Activated T-cell treated with anti-CD3 and anti-CD28 coated beads for 24 hours (primary cell): ENCODE results near the gene SLC29A4.
"Not testable (repeated sequence)": the region's sequence is repeated elsewhere in the genome, so short reads cannot be mapped to it uniquely, and the experiment has no call there.

ENCODE experiments used
- DNase-seq: peaks from one replicate; pipeline ENCODE4 v3.0.0-alpha.2; 2020; ENCODE audit warnings: low read depth

Gene SLC29A4

GRCh38 chr7:5274441-5274840, 8.3 kb upstream of the SLC29A4 start:
- no peak for DNase-seq

- DNase-seq, result not testable (repeated sequence)
Observed at GRCh38 chr7:5274985-5275431, 7.7 kb upstream of the SLC29A4 start.

GRCh38 chr7:5275510-5275909, 7.2 kb upstream of the SLC29A4 start:
- DNase-seq, result not testable (repeated sequence)

- DNase-seq, result not testable (repeated sequence)
Observed at GRCh38 chr7:5276123-5276522, 6.6 kb upstream of the SLC29A4 start.

GRCh38 chr7:5276611-5277010, 6.1 kb upstream of the SLC29A4 start:
- DNase-seq, result no peak

- DNase-seq, result no peak
Observed at GRCh38 chr7:5278766-5279165, 4.0 kb upstream of the SLC29A4 start.

GRCh38 chr7:5279734-5280133, 3.0 kb upstream of the SLC29A4 start:
- DNase-seq, result no peak

GRCh38 chr7:5281598-5282500, 894 bp upstream of the SLC29A4 start:
- not testable (repeated sequence) for DNase-seq

GRCh38 chr7:5283421-5284303, 919 bp downstream of the SLC29A4 start:
- no peak for DNase-seq

- no peak for DNase-seq
Observed at GRCh38 chr7:5284304-5285281, 1.9 kb downstream of the SLC29A4 start.

- no peak for DNase-seq
Observed at GRCh38 chr7:5286933-5287332, 4.2 kb downstream of the SLC29A4 start.

- DNase-seq, result not testable (repeated sequence)
Observed at GRCh38 chr7:5287373-5287772, 4.6 kb downstream of the SLC29A4 start.

- no peak for DNase-seq
Observed at GRCh38 chr7:5287802-5288201, 5.1 kb downstream of the SLC29A4 start.

- not testable (repeated sequence) for DNase-seq
Observed at GRCh38 chr7:5288560-5288959, 5.8 kb downstream of the SLC29A4 start.

GRCh38 chr7:5289355-5289754, 6.6 kb downstream of the SLC29A4 start:
- no peak for DNase-seq

GRCh38 chr7:5291301-5291700, 8.6 kb downstream of the SLC29A4 start:
- DNase-seq, result no peak

GRCh38 chr7:5291711-5292335, 9.1 kb downstream of the SLC29A4 start:
- DNase-seq, result not testable (repeated sequence)

GRCh38 chr7:5294169-5294987, 11.6 kb downstream of the SLC29A4 start:
- DNase-seq, result no peak

- no peak for DNase-seq
Observed at GRCh38 chr7:5295039-5296014, 12.6 kb downstream of the SLC29A4 start.
